GM18511 (cell line): ENCODE data around the gene RPL22.

Experiments
- ATAC-seq: cut with Tn5 transposase; IDR thresholded peaks from one replicate; pipeline ENCODE4 v1.9.1; 2021; ENCODE audit warnings: mild to moderate bottlenecking, moderate library complexity; ENCODE audit not compliant: unreplicated experiment

The RPL22 gene

DNA sequence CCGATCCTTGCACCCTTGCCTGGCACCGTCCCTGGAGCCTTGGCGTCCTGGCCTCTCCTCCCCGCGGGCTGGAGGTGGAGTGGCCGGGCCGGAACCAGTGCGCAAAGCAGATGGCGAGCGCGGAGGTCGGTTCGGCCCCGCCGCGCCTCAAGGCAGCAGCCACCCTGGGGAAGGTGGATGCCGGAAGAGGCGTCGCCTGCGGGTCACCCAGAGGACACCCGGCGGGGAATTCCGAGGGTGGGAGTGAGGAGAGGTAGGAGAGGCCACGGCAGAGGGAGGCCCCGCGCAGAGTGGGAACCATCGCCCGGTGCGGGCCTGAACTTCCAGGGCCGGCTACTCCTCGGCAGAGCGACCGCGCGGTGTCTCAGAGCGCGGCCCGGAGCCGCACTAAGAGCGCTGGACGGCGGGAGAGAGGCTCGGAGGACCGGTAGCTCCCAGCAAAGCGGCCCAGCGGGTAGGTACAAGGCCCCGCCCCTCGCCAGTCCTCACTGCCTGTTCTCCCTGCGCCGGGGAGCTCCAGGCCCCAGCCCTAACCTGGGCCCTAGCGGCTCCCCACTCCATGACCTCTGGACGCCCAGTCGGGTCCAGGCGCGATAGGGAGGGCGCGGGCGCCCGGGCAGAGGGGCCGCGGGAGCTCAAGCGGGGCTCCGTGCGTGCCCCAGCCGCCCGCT lies 6.6 kb upstream of the RPL22 start, which contains the start of gene RNF207:
Gene RNF207 (plus strand): TSS at position 271 of the 671 bp plus-strand sequence. CDS start 417 bp downstream, outside the sequence.
- ATAC-seq, result peak; percentile 67

DNA sequence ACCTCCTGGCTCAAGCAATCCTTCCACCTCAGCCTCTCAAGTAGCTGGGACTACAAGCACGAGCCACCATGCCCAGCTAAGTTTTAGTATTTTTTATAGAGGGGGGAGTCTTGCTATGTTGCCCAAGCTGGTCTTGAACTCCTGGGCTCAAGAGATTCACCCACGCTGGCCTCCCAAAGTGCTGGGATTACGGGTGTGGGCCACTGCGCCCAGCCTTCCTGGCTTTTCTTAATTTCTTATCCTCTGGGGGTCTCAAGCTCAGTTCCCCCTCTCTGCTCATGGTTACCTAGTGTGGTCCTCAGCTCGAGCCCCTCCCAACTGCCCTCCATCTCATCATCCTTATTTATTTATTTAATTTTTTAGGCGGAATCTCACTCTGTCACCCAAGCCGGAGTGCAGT lies 2.9 kb upstream of the RPL22 start:
- no peak for ATAC-seq

DNA sequence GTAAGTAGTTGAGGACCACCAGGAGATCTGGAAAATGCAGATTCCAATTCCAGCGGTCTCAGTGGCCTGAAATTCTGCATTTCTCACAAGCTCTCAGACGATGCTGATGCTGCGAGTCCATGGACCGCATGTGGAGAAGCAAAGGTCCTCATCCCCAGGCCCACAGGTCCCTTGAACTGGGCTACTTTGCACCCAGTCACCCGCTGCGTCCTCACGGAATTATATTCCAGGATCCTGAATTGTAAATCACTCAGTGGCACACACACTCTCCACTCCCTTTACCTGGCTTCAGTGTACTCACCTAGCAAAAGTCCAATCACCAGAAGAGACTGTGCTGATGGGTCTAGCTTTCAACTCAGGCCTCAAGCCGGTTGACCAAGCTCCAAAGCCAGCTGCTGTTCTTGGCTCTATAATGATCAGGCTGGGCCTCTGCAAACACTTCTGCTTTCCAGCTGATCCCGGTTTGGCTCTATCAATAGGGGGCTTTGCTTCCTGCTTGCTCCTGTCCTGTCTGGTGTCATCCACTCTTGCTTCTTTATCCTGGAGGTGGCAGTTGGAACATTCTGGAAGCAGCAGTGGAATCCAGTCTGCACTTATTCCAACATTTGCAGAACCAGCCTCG lies 904 bp upstream of the RPL22 start:
- no peak for ATAC-seq

- ATAC-seq, result peak; percentile 30
These were observed 623 bp downstream of the RPL22 start for GRCh38 chr1:6198646-6199297.

DNA sequence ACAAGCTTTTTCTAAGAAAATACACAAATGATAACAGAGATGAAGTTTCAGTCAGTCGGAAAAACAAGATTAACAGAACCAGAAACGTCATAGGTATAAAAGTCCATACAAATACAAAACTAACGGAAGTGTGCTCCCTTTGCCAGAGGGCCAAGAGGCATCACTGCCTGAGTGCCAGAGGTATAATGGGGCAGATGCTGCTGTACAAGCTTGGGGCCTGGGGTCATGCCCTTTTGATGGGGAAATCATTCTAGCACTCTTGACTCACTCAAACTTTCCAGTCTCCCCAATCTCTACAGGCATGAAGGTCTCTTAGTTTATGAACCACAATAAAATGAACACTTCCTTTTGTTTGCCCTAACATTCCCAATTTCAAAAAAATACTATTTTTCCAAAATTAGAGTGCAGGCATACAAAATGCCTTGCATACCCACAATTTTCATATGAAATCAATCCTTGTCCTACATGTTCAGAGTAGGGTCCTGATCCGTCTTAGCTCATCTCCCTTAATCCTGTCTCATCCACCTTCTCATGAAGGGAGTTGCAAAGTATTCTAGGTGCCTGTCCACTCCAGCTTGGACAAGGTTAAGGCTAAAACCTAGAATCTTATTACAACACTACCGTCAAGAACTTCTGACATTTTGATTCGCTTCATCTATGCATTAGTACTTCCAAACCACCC lies 1.5 kb downstream of the RPL22 start:
- no peak for ATAC-seq

GRCh38 chr1:6191968-6192367 lies 7.4 kb downstream of the RPL22 start:
- no peak for ATAC-seq

DNA sequence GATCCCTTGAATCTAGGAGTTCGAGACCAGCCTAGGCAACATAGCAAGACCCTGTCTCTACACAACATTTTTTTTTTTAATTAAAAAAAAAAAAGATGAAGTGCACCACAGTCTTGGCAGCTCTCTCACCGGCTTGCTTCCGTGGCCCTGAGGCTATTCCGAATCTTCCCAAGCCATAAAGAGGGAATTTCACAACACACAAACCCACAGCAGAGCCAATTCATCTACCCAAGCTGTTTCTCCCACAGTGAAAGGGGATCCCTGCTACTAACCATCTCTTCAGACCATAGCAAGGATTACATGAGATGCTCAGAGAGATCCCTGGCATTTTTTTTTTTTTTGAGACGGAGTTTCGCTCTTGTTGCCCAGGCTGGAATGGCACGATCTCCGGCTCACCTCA lies 10.9 kb downstream of the RPL22 start:
- no peak for ATAC-seq

GRCh38 chr1:6185635-6186382 lies 13.6 kb downstream of the RPL22 start:
- ATAC-seq, result no peak

DNA sequence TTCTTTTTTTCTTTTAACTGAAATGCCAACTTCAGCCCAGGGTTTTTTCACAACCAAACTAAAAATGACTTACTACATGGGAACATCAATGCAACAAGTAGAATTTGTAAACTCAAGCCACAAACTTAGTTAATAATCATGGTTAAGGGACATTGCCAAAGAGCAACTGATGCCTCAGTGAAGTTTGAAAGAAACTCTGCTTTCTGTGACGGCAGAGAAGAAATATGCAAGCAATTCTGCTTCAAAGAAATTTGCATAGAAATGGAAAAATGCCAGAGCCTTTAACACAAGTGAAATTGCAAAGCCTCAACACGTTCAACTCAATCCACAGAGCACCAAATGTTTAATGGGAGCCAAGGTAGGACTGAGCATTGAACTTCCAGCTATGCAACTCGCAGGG lies 14.2 kb downstream of the RPL22 start:
- ATAC-seq, result no peak

- no peak for ATAC-seq
These were observed 15.2 kb downstream of the RPL22 start for GRCh38 chr1:6184083-6184783.

DNA sequence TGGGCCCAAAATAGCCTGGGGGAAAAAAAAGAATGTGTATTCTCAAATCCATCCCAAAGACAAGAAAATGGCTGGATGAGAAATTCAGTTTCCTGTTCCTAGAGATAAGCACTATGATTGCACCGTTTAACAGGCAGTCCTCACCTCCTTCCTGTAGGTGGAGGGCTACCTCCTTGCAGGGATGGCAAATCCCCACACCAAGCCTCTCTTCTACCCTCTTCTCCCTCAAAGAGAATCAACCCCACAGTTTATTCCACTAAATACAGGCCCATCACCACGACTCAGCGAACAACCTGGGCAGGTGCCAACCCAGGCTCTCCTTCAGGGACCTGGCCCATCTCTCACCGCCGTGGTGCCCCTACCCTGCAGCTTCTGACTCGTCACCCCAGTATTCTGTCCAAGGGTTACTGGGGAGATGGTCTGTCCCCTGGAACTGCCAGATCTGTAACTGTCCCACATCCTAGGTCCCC lies 15.8 kb downstream of the RPL22 start:
- no peak for ATAC-seq

DNA sequence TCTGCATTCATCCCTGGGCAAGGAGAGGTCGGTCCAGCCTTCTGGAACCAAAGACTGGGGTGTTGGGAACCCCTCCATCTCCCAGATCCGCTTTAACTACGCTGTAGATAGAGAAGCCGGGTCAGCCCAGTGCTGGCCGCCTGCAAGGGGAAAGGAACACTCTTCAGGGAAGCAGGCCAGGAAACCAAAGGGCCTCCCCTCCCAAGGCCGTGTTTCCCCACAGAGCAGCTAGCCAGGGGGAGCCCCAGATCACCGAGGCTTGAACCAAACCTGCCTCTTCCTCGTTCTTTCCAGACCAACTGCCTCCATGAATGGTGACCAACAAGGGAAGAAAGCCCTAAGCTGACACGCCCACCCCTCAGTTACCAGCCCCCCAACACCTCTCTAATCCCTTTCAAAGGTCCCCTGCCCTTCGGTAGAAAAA lies 18.0 kb downstream of the RPL22 start:
- ATAC-seq, result no peak

DNA sequence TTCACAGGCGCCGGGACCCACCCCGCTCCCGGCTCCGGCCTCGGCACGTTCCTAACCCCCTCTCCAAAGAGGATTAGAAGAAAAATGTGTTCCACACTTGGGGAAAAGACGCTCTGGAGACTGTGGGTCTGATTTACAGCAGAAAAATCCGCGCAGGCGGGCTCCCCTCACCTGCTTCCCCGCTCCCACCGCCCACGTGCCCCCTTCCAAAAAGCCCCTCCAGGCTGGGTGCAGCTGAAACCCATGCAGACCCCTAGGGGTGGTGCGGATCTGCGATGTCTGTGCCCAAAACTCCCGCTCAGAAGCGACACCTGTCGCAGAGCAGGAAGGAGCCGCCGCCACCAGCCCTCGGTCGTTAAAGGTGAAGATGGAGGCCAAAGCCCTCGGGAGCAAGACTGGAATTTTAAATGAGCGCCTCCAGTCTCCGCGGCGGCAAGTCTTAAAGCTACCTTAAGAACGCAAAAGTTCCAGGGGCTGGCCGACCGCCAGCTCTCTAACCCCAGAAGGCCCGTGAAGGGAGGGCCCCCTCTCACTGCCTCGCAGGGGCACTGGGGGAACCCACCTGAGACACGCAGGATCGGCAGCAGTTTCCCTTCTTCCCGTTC lies 18.6 kb downstream of the RPL22 start:
- no peak for ATAC-seq

- no peak for ATAC-seq
These were observed 19.1 kb downstream of the RPL22 start, which contains the start of gene CHD5 for GRCh38 chr1:6180268-6180706. Gene CHD5 (minus strand): TSS chr1:6180321. CDS start chr1:6180023, 298 bp downstream.

DNA sequence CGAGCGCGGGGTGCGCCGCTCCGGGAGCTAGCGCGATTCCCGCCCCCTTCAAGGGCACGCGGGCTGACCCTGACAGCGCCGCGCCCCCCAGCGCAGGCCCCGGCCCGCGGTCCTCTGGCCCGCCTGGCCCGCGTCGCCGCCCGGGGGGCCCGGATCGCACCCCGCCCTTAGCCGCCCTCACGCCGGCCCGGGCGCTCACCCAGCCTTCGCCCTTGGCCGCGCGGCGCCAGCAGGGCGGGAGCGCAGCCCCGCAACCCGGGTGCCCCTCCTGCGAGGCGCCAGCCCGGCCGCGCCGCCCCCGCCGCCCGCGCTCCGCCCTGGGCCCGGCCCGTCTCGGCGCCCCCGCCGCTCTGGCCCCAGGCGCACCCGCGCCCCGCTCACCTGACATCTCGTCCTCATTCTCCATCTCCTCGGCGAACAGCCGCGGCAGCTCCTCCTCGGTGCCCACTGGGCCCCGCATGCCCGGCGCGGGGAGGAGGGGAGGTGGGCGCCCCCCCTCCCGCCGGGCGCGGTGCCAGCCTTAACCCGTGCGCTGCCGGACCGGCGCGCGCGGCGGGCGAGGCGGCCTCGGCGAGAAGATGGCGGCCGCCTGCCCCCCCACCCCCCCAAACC lies 19.7 kb downstream of the RPL22 start:
- no peak for ATAC-seq

DNA sequence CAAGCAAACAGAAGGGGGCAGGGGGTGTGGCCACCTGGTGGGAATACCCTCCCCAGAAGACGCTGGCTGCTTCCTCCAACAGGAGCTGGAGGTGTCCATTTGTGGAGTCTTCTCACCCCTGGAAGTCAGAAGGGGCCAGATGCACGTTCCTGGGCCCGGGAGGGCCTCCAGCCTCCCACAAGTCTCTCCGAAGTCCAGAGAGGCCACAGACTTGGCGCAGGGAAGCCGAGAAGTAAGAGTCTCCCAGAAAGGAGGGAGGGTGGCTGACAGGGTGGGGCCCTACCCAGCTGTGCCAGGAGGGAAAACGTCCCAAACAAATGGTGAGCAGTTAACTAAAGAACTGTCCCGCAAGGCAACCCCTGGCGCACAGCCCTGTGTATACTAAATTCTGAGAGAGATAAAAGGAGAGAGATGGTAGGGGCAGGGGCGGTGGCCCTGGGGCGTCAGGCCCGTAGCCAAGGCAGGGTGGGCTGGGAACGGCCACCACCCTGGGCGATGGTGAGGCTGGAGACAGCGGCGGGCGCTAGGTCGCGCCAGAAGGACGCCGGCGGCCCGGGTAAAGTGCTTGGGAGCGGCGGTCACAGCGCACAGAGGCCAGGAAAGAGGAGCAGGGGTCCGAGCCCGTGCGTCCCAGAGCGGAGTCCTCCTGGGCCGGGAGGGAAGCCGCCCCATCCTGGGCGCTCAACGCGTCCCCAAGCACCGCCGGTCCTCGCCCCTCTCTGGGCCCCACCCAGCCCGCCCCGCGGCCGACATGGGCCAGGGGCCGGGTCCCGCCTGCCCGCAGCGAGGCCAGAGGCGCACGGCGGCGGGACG lies 20.4 kb downstream of the RPL22 start:
- no peak for ATAC-seq

- ATAC-seq, result no peak
These were observed 21.6 kb downstream of the RPL22 start for GRCh38 chr1:6177681-6178380.

GRCh38 chr1:6176779-6177178 lies 22.6 kb downstream of the RPL22 start:
- no peak for ATAC-seq
